Activated CD4-positive, alpha-beta memory T cell treated with anti-CD3 and anti-CD28 coated beads, Interleukin-2, amount 10 ng/mL, durations not matched to agents 7 days and 5 days (primary cell): ENCODE data around the gene HNRNPK. TPM values are rescaled to one million over a fixed set of nuclear protein-coding genes. Genes with fewer than 3 reads are reported as not detected.
"Not testable (repeated sequence)": the region's sequence is repeated elsewhere in the genome, so short reads cannot be mapped to it uniquely, and the experiment has no call there.

Source experiments
- CTCF ChIA-PET: fragments of 350-600 bp; sonication (Branson Sonifier 250); formaldehyde crosslinking; loops from one replicate; lab custom pipeline; 2021; ENCODE audit warnings: antibody characterized with exemption, inconsistent platforms; lab: Charles Lee
- POLR2A ChIA-PET: fragments of 350-600 bp; sonication (Branson Sonifier 250); formaldehyde crosslinking; loops from one replicate; lab custom pipeline; 2021; ENCODE audit warnings: antibody characterized with exemption; lab: Charles Lee
- DNase-seq: peaks from one replicate; pipeline ENCODE4 v3.0.0-alpha.2; 2020
- H3K27ac Mint-ChIP-seq: one replicate; pipeline ENCODE4 v1.8.0; 2021; ENCODE audit warnings: mild to moderate bottlenecking, mixed read lengths
- H3K27me3 Mint-ChIP-seq: one replicate; pipeline ENCODE4 v1.8.0; 2021; ENCODE audit warnings: mixed read lengths
- H3K36me3 Mint-ChIP-seq: one replicate; pipeline ENCODE4 v1.8.0; 2021; ENCODE audit warnings: low read depth, mixed read lengths
- H3K4me1 Mint-ChIP-seq: one replicate; pipeline ENCODE4 v1.8.0; 2021; ENCODE audit warnings: mixed read lengths
- H3K4me3 Mint-ChIP-seq: one replicate; pipeline ENCODE4 v1.8.0; 2021; ENCODE audit warnings: mild to moderate bottlenecking, mixed read lengths
- H3K9me3 Mint-ChIP-seq: one replicate; pipeline ENCODE4 v1.8.0; 2021; ENCODE audit warnings: mixed read lengths
- total RNA-seq, 2 experiments: library from RNA; stranded (reverse); gene quantifications; one replicate each; pipeline ENCODE4 v1.2.3, GENCODE V29; 2021

HNRNPK gene
- total RNA-seq, 2 experiments from 2014 or later, result 614 to 616 TPM

- H3K4me1 Mint-ChIP-seq, result peaks cover 22% of the 10 kb centered on the region
- peaks cover 13% of the 10 kb centered on the region for H3K36me3 Mint-ChIP-seq
- peak overlapping the region; percentile 93 for H3K4me3 Mint-ChIP-seq
- DNase-seq, result peak; percentile 44
- peak overlapping the region; percentile 86 for H3K27ac Mint-ChIP-seq
- ChIA-PET CTCF (interaction anchor here (0.6 kb wide), 2 partner anchors 22 to 267 kb away, joined by 3 read pairs; no protein-coding TSS in a partner anchor), POLR2A (interaction anchor here (0.9 to 4.7 kb wide), 10 partner anchors 9 to 337 kb away, joined by 3 to 64 read pairs (median 4); partner anchors contain the start of genes HNRNPK, RMI1 and UBQLN1)
- H3K27me3 Mint-ChIP-seq, result no peaks in the 10 kb centered on the region
- no peaks in the 10 kb centered on the region for H3K9me3 Mint-ChIP-seq
Observed at GRCh38 chr9:83956086-83956435, 24.0 kb downstream of the HNRNPK start.

DNA sequence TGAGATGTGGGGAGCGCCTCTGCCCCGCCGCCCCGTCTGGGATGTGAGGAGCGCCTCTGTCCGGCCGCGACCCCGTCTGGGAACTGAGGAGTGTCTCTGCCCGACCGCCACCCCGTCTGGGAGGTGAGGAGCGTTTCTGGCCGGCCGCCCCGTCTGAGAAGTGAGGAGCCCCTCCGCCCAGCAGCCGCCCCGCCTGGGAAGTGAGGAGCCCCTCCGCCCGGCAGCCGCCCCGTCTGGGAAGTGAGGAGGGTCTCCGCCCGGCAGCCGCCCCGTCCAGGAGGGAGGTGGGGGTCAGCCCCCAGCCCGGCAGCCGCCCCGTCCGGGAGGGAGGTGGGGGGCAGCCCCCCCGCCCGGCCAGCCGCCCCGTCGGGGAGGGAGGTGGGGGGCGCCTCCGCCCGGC, 31.9 kb downstream of the HNRNPK start:
- CTCF ChIA-PET, H3K4me1 Mint-ChIP-seq: not testable (repeated sequence)
- H3K36me3 Mint-ChIP-seq, result peaks cover 30% of the 10 kb centered on the region

GRCh38 chr9:83940590-83941303, 39.3 kb downstream of the HNRNPK start:
- Mint-ChIP-seq H3K27me3 (no peaks in the 10 kb centered on the region), H3K36me3 (peaks cover 43% of the 10 kb centered on the region), H3K27ac (no peak overlapping the region), H3K4me3 (no peak overlapping the region), H3K4me1 (no peaks in the 10 kb centered on the region), H3K9me3 (no peaks in the 10 kb centered on the region)
- ChIA-PET POLR2A (no interaction called here), CTCF (interaction anchor here (1.8 to 1.9 kb wide), 2 partner anchors 19 to 375 kb away, joined by 4 to 7 read pairs; partner anchors contain the start of gene KIF27)
- DNase-seq, result no peak

More for the DNA sequence above, 31.9 kb downstream of the HNRNPK start:
- H3K9me3 Mint-ChIP-seq, H3K4me3 Mint-ChIP-seq, H3K27me3 Mint-ChIP-seq, POLR2A ChIA-PET, H3K27ac Mint-ChIP-seq, DNase-seq: not testable (repeated sequence)

- H3K36me3 Mint-ChIP-seq, result peaks cover 31% of the 10 kb centered on the region
- no peaks in the 10 kb centered on the region for H3K27me3 Mint-ChIP-seq
- DNase-seq, result peak; percentile 32
- no peak overlapping the region for H3K4me3 Mint-ChIP-seq
- H3K27ac Mint-ChIP-seq, result no peak overlapping the region
- H3K9me3 Mint-ChIP-seq, result no peaks in the 10 kb centered on the region
- POLR2A ChIA-PET, result interaction anchor here (1.0 kb wide), 1 partner anchor 42 kb away, joined by 5 read pairs; the partner anchor contains the start of genes HNRNPK and RMI1
- H3K4me1 Mint-ChIP-seq, result peaks cover 4% of the 10 kb centered on the region
- CTCF ChIA-PET, result interaction anchor here (0.6 to 2.5 kb wide), 10 partner anchors 16 to 378 kb away, joined by 3 to 24 read pairs (median 4); partner anchors contain the start of gene KIF27
Observed at GRCh38 chr9:83937861-83938455, 42.1 kb downstream of the HNRNPK start.

- no peak overlapping the region for H3K4me3 Mint-ChIP-seq
- H3K36me3 Mint-ChIP-seq, result peaks cover 19% of the 10 kb centered on the region
- DNase-seq, result no peak
- peaks cover 11% of the 10 kb centered on the region for H3K4me1 Mint-ChIP-seq
- H3K27ac Mint-ChIP-seq, result no peak overlapping the region
- POLR2A ChIA-PET, result no interaction called here
- CTCF ChIA-PET, result interaction anchor here (0.6 to 2.5 kb wide), 7 partner anchors 44 to 379 kb away, joined by 3 to 24 read pairs (median 4); partner anchors contain the start of genes HNRNPK and RMI1
- H3K27me3 Mint-ChIP-seq, result no peaks in the 10 kb centered on the region
- H3K9me3 Mint-ChIP-seq, result no peaks in the 10 kb centered on the region
Observed at GRCh38 chr9:83936523-83936922, 43.5 kb downstream of the HNRNPK start.

- Mint-ChIP-seq H3K4me1 (peaks cover 14% of the 10 kb centered on the region), H3K4me3 (no peak overlapping the region), H3K27me3 (no peaks in the 10 kb centered on the region), H3K27ac (no peak overlapping the region), H3K9me3 (no peaks in the 10 kb centered on the region), H3K36me3 (peaks cover 13% of the 10 kb centered on the region)
- DNase-seq, result no peak
- ChIA-PET CTCF (interaction anchor here (0.7 to 2.5 kb wide), 6 partner anchors 10 to 379 kb away, joined by 3 to 24 read pairs (median 4); no protein-coding TSS in a partner anchor), POLR2A (interaction anchor here (1.2 kb wide), 1 partner anchor 15 kb away, joined by 3 read pairs; the partner anchor contains the start of gene KIF27)
Observed at GRCh38 chr9:83935276-83935935, 44.6 kb downstream of the HNRNPK start.

- H3K36me3 Mint-ChIP-seq, result peaks cover 13% of the 10 kb centered on the region
- POLR2A ChIA-PET, result interaction anchor here (1.2 kb wide), 1 partner anchor 14 kb away, joined by 3 read pairs; the partner anchor contains the start of gene KIF27
- no peak for DNase-seq
Observed at GRCh38 chr9:83934569-83935275, 45.3 kb downstream of the HNRNPK start.

GRCh38 chr9:83933790-83934189, 46.2 kb downstream of the HNRNPK start:
- no peak overlapping the region for H3K27ac Mint-ChIP-seq
- H3K27me3 Mint-ChIP-seq, result no peaks in the 10 kb centered on the region
- no peak for DNase-seq
- no peaks in the 10 kb centered on the region for H3K9me3 Mint-ChIP-seq
- H3K4me3 Mint-ChIP-seq, result no peak overlapping the region
- ChIA-PET POLR2A (interaction anchor here (0.7 kb wide), 1 partner anchor 46 kb away, joined by 3 read pairs; the partner anchor contains the start of gene HNRNPK), CTCF (interaction anchor here (0.6 kb wide), 1 partner anchor 326 kb away, joined by 3 read pairs; no protein-coding TSS in a partner anchor)
- H3K36me3 Mint-ChIP-seq, result peaks cover 7% of the 10 kb centered on the region
- peaks cover 14% of the 10 kb centered on the region for H3K4me1 Mint-ChIP-seq

More at GRCh38 chr9:83934569-83935275, 45.3 kb downstream of the HNRNPK start:
- Mint-ChIP-seq H3K9me3 (no peaks in the 10 kb centered on the region), H3K27ac (no peak overlapping the region), H3K27me3 (no peaks in the 10 kb centered on the region), H3K4me3 (no peak overlapping the region), H3K4me1 (peaks cover 14% of the 10 kb centered on the region)
- CTCF ChIA-PET, result interaction anchor here (0.7 to 1.1 kb wide), 5 partner anchors 10 to 379 kb away, joined by 3 to 5 read pairs (median 3); no protein-coding TSS in a partner anchor

DNA sequence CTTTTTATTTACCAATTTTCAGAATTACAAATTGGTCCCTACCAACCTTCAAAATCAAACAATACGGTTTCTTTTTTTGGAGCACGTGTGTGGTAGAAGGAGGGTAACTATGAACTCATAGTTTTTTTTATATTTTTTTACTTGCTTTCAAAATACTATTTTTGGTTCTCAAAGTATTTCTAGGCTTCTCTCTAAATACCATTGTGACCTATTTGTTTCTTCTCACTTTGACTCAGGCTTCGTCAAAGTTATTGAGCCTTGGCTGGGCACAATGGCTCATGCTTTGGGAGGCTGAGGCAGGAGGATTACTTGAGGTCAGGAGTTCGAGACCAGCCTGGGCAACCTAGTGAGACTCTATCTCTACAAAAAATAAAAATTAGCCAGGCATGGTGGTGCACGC, 47.2 kb downstream of the HNRNPK start:
- H3K4me3 Mint-ChIP-seq, result no peak overlapping the region
- peaks cover 14% of the 10 kb centered on the region for H3K4me1 Mint-ChIP-seq

GRCh38 chr9:83932011-83932410, 48.0 kb downstream of the HNRNPK start:
- peaks cover 14% of the 10 kb centered on the region for H3K4me1 Mint-ChIP-seq

More for the DNA sequence above, 47.2 kb downstream of the HNRNPK start:
- CTCF ChIA-PET, result interaction anchor here (1.4 kb wide), 1 partner anchor 12 kb away, joined by 5 read pairs; no protein-coding TSS in a partner anchor
- DNase-seq, result no peak
- Mint-ChIP-seq H3K9me3 (no peaks in the 10 kb centered on the region), H3K27me3 (peaks cover 2% of the 10 kb centered on the region), H3K36me3 (peaks cover under 1% of the 10 kb centered on the region), H3K27ac (no peak overlapping the region)
- POLR2A ChIA-PET, result interaction anchor here (0.9 to 1.1 kb wide), 3 partner anchors 11 to 48 kb away, joined by 3 to 4 read pairs (median 4); partner anchors contain the start of genes HNRNPK and RMI1

GRCh38 chr9:83930881-83931280, 49.1 kb downstream of the HNRNPK start:
- ChIA-PET POLR2A (interaction anchor here (1.3 kb wide), 1 partner anchor 9 kb away, joined by 5 read pairs; the partner anchor contains the start of gene KIF27), CTCF (interaction anchor here (1.5 kb wide), 1 partner anchor 9 kb away, joined by 6 read pairs; the partner anchor contains the start of gene KIF27)
- peaks cover 2% of the 10 kb centered on the region for H3K27me3 Mint-ChIP-seq
- H3K4me1 Mint-ChIP-seq, result peaks cover 14% of the 10 kb centered on the region
- H3K4me3 Mint-ChIP-seq, result no peak overlapping the region
- H3K9me3 Mint-ChIP-seq, result no peaks in the 10 kb centered on the region
- no peak for DNase-seq
- H3K36me3 Mint-ChIP-seq, result no peaks in the 10 kb centered on the region
- H3K27ac Mint-ChIP-seq, result no peak overlapping the region

More at GRCh38 chr9:83932011-83932410, 48.0 kb downstream of the HNRNPK start:
- DNase-seq, result no peak
- no peaks in the 10 kb centered on the region for H3K9me3 Mint-ChIP-seq
- POLR2A ChIA-PET, result interaction anchor here (1.1 kb wide), 1 partner anchor 48 kb away, joined by 4 read pairs; the partner anchor contains the start of genes HNRNPK and RMI1
- no peak overlapping the region for H3K4me3 Mint-ChIP-seq
- CTCF ChIA-PET, result interaction anchor here (1.4 kb wide), 1 partner anchor 12 kb away, joined by 5 read pairs; no protein-coding TSS in a partner anchor
- no peaks in the 10 kb centered on the region for H3K36me3 Mint-ChIP-seq
- no peak overlapping the region for H3K27ac Mint-ChIP-seq
- H3K27me3 Mint-ChIP-seq, result peaks cover 2% of the 10 kb centered on the region
